ENCODE measurements around the gene FAM3A. TPM values are rescaled to one million over a fixed set of nuclear protein-coding genes. Genes with fewer than 3 reads are reported as not detected.

FAM3A gene
- total and polyA plus RNA-seq, 9 of the 15 experiments (the other 6 are each of a cell fraction or from before 2014, with no cell fraction given), result 0.75 to 70.6 (median 27.0) TPM

DNA sequence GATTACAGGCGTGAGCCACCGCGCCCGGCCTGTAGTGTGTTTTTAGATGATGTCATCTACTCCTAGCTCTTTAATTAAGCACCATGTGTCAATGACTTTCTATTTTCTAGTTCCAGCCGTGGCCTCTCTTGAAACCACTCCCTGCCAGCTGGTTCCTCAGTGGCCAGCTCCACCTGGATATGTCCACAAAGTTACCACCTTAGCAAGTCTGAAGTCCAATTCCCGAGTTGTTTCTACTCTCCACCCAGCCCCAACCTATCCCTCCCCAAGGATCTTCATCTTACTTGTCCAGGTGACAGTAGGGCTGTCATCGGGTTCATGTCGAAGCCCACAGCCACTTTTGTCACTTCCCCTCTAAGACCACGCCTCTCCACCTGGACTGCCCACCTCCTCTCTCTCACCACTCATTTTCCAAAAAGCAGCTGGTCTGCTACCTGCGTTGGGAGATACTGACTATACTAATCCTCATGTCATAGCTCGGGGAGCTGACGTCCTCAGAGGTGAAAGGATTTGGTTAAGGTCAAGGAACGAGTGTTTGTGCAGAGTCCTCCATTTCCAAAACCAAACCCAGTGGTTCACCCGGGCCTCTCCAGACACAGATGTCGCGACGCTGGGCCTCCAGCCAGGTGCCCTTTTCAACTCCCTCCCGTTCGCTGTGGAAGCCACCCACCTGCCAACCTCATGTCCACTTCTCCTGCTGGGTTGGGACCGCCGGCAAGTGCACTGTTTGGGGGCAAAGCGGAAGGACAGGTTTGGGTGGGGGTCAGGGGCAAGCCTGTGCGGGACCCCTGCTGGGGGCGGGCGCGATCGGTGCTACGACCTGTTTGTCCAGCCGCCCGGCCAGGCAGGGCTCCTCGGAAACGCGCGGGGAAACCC is 704 bp downstream of the FAM3A start (continued):
- TF ChIP-seq, protein P1, sequence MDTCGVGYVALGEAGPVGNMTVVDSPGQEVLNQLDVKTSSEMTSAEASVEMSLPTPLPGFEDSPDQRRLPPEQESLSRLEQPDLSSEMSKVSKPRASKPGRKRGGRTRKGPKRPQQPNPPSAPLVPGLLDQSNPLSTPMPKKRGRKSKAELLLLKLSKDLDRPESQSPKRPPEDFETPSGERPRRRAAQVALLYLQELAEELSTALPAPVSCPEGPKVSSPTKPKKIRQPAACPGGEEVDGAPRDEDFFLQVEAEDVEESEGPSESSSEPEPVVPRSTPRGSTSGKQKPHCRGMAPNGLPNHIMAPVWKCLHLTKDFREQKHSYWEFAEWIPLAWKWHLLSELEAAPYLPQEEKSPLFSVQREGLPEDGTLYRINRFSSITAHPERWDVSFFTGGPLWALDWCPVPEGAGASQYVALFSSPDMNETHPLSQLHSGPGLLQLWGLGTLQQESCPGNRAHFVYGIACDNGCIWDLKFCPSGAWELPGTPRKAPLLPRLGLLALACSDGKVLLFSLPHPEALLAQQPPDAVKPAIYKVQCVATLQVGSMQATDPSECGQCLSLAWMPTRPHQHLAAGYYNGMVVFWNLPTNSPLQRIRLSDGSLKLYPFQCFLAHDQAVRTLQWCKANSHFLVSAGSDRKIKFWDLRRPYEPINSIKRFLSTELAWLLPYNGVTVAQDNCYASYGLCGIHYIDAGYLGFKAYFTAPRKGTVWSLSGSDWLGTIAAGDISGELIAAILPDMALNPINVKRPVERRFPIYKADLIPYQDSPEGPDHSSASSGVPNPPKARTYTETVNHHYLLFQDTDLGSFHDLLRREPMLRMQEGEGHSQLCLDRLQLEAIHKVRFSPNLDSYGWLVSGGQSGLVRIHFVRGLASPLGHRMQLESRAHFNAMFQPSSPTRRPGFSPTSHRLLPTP (IDR thresholded peaks at IDR 0.05; ENCODE audit: borderline replicate concordance, extremely low read depth, insufficient read length), result no peak
- TF ChIP-seq CHD1 (IDR thresholded peaks at IDR 0.05; ENCODE audit: low read length), result peak; percentile 54
- TF ChIP-seq, protein P2, sequence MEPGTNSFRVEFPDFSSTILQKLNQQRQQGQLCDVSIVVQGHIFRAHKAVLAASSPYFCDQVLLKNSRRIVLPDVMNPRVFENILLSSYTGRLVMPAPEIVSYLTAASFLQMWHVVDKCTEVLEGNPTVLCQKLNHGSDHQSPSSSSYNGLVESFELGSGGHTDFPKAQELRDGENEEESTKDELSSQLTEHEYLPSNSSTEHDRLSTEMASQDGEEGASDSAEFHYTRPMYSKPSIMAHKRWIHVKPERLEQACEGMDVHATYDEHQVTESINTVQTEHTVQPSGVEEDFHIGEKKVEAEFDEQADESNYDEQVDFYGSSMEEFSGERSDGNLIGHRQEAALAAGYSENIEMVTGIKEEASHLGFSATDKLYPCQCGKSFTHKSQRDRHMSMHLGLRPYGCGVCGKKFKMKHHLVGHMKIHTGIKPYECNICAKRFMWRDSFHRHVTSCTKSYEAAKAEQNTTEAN (CRISPR knock-in tag; IDR thresholded peaks at IDR 0.05), result 0 out of 2 replicates have a peak, but pooled peaks have one; percentile 40
- no peak for TF ChIP-seq RFX5 (IDR thresholded peaks at IDR 0.05; ENCODE audit: low read depth, low read length)
- peak; percentile 52; the same call in 1 of the 2 replicates for TF ChIP-seq ZBTB7A (IDR thresholded peaks at IDR 0.05; ENCODE audit: borderline replicate concordance, control insufficient read depth, low read depth, low read length)
- peak; percentile 61; the same call in 1 of the 2 replicates for TF ChIP-seq ZEB2 (IDR thresholded peaks at IDR 0.05)
- no peak for TF ChIP-seq MIER1 (IDR thresholded peaks at IDR 0.05; ENCODE audit: low read depth)
- peak; percentile 6 for TF ChIP-seq KDM5B (IDR thresholded peaks at IDR 0.05; ENCODE audit: insufficient replicate concordance, low read depth, low read length)
- peak; percentile 73 for TF ChIP-seq MEIS2 (IDR thresholded peaks at IDR 0.05; ENCODE audit: partially characterized antibody)
- TF ChIP-seq SMARCA4 (IDR thresholded peaks at IDR 0.05), result no peak
- TF ChIP-seq, protein P3, sequence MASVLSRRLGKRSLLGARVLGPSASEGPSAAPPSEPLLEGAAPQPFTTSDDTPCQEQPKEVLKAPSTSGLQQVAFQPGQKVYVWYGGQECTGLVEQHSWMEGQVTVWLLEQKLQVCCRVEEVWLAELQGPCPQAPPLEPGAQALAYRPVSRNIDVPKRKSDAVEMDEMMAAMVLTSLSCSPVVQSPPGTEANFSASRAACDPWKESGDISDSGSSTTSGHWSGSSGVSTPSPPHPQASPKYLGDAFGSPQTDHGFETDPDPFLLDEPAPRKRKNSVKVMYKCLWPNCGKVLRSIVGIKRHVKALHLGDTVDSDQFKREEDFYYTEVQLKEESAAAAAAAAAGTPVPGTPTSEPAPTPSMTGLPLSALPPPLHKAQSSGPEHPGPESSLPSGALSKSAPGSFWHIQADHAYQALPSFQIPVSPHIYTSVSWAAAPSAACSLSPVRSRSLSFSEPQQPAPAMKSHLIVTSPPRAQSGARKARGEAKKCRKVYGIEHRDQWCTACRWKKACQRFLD (CRISPR knock-in tag; IDR thresholded peaks at IDR 0.05), result 0 out of 2 replicates have a peak, but pooled peaks have one; percentile 16
- no peak for TF ChIP-seq FOXM1 (IDR thresholded peaks at IDR 0.05; ENCODE audit: low read depth)
- 0 out of 2 replicates have a peak, but pooled peaks have one; percentile 45 for TF ChIP-seq FOXM1 (CRISPR knock-in tag; IDR thresholded peaks at IDR 0.05; ENCODE audit: low read depth)
- peak; percentile 48; the same call in 1 of the 2 replicates for TF ChIP-seq CREM (IDR thresholded peaks at IDR 0.05; ENCODE audit: low read depth)
- no peak for TF ChIP-seq ZNF311 (CRISPR knock-in tag; IDR thresholded peaks at IDR 0.05)
